Activated T-helper 1 cell treated with anti-CD3 and anti-CD28 coated beads, Interleukin-2, amount 50 U/mL, for 16 hours (primary cell): Measurements from ENCODE around the gene EXD3.
A peak's percentile ranks its signal among the peaks of the same experiment; 100 is the strongest.
"Not testable (repeated sequence)": the region's sequence is repeated elsewhere in the genome, so short reads cannot be mapped to it uniquely, and the experiment has no call there.

Experiments used
- DNase-seq, 2 donors: peaks; one replicate each; pipeline ENCODE4 v3.0.0-alpha.2; 2020; ENCODE audit warnings: low read depth in 1 of 2, low spot score in 1 of 2

EXD3 gene, protein sequence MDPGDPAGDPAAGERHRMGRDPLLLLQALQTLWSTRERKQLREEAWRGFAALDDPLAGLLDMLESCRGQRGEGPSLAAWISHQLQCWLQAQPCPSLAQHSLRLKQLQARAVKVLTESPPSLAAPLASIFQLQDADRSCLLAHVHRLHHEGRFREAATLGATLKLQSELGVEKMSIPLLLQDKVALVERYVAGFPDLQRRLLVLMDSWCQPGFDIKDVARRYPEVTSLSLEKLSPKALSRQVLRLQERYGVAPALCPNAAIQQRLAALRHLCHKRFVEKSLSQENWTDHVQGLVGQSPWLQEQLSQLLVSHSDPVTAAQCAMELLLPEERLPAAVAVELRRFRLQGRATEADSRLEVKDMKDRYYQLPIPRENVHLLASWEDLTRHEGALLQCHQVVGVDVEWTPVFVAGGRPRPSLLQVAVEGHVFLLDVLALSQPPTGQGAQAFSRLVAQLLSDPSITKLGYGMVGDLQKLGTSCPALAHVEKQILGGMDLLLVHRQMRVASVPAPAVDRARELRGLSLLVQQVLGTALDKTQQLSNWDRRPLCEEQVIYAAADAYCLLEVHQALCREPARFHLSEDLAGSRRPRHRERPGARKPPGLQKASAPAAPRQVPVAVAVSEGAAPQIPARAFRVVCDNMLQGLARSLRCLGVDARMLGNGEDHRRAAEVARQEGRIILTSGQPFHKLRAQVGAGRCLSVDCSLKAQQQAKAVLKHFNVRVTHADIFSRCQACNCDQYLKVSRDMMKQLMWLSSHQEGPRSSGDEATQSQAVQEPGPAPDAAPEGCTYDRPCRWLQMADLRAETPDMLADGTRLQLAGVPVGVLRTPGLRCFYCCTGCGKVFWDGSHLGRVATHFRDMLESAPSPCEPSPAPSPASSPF

DNA sequence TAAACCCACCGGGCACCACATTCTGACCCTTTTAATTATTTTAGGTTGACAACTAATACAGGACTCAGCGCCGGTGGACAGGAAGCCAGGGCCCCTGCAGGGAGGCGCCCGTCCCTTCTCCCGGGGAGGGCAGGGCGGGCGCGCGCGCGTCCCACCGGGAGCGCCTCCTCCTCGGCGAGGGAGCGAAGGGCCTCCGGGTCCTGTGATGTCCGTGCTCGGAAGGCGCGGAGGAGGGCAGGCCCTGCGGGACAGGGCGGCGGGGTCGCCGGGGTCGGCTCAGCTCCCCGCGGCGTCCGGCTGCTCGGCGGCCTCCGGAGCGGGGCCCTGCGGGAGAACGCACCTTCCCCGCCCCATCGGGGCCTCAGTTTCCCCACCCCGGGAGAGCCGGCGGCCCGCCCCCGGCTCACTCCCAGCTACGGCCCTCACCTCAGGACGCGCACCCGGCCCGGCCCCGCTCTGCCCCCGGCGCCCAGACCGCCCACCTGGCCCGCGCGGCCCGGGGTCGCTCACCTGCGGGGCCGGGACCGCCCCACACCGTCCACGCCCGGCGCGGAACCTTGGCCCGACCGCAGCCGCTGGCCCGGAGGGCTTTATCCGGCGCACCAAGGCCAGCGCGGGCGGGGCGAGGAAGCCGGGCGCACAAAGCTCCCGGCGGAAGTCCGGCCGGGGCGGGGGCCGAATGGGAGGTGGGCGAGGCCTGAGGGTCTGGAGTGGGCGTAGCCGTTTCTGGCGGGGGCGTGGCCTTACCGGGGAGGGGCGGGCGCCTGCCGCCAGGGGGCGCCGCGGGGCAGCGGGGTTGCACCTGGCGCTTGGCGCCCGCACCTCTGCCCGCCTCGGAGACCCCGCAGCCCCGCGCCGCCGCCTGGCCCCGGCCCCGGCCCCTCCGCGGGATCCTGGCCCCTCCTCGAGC, at the start of gene EXD3, which contains the start of gene NOXA1:
Gene EXD3, minus strand, starts transcription at position 559 of the 910 bp plus-strand sequence. CDS start 27,805 bp downstream, outside the sequence.
Gene NOXA1, plus strand, starts transcription at position 790 of the 910 bp plus-strand sequence. CDS start 137 bp downstream, outside the sequence.
- DNase-seq = peak; percentile 88 to 94

DNA sequence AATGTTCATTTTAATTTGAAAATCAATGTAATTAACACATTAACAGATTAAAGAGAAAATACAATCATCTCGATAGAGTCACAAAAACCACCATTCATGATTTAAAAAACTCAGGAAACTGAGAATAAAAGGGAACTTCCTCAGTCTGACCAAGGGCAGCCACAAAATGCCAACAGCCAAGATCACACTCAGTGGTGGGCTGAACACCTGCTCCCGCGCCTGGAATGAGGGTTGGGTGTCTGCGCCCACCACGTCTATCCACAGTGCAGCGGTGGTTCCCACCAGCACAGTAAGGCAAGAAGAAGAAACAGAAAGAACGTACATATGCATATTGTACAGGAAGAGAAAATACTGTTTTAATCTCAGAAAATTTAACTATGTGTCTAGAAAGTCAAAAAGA, 47.8 kb upstream of the EXD3 start:
- DNase-seq = no peak

DNA sequence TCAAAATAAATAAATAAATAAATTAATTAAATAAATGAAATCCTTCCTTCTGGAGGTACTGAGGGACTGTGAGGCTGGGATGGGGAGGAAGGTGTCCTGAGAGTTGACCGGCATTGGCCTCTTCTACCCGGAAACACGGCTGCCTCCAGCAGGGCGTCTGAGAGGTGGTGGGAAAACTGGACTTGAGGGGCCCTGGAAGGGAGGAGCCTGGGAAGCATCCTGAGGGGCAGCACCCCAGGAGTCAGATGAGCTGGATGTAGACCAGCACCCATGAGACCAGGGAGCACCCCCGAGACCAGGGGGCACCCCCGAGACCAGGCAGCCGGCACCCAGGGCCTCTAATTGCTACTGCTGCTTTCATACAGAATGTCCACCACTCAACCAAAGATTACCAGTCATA, 44.9 kb upstream of the EXD3 start:
- DNase-seq = no peak

DNA sequence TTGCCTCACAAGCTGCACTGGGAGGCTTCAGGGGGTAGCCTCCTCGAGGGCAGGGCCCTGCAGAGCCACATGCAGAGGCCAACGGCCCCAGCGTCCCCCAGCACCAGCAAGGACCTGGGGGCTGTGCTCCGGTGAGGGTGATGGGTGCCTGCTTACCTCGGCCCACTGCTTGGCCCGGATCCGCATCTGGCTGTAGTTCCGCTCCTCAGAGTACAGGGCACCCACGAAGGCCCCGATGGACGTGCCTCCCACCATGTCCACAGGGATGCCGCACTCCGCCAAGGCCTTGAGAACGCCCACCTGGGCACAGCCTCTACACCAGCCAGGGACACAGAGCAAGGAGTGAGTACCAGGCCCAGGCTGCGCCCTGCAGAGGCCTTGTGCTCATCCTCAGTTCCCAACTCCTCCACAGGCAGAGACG, 44.2 kb upstream of the EXD3 start:
- DNase-seq = no peak

DNA sequence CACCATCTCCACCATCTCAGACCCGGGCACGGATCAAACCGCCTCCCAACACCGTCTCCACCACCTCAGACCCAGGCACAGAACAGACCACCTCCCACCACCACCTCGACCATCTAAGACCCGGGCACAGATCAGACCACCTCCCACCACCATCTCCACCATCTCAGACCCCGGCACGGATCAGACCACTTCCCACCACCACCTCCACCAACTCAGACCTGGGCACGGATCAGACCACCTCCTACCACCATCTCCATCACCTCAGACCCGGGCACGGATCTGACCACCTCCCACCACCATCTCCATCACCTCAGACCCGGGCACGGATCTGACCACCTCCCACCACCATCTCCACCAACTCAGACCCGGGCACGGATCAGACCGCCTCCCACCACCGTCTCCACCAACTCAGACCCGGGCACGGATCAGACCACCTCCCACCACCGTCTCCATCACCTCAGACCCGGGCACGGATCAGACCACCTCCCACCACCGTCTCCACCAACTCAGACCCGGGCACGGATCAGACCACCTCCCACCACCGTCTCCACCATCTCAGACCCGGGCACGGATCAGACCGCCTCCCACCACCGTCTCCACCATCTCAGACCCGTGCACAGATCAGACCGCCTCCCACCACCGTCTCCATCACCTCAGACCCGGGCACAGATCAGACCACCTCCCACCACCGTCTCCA, 43.6 kb upstream of the EXD3 start:
- not testable (repeated sequence) for DNase-seq

DNA sequence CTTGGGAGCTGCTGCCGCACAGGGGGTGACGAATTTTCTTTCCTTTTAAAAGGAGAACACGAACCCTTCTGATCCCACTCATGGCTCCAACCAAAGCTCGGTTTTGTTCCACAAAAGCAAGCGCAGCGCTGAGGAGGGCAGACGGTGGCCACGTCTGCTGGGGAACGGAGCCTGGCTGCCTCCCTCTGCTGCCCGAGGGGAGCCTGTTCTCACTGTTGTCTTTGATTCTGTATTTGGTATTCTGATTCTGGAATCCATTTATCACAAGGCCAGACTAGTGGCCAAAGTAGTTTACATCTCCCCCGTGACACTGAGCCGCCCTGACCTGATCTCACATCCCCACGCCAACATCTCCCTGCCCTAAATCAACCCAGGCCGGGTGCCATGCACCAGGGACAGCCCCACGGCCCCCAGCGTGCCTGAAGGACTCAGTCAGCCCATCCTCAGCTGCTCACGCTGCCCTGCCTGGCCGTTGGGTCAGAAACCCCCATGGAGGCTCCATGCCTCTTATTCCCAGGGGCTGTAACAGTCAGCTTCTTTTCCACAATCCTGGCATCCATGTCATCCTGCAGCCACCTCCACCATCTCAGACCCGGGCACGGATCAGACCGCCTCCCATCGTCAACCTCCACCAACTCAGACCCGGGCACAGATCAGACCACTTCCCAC, 42.9 kb upstream of the EXD3 start:
- no peak for DNase-seq

DNA sequence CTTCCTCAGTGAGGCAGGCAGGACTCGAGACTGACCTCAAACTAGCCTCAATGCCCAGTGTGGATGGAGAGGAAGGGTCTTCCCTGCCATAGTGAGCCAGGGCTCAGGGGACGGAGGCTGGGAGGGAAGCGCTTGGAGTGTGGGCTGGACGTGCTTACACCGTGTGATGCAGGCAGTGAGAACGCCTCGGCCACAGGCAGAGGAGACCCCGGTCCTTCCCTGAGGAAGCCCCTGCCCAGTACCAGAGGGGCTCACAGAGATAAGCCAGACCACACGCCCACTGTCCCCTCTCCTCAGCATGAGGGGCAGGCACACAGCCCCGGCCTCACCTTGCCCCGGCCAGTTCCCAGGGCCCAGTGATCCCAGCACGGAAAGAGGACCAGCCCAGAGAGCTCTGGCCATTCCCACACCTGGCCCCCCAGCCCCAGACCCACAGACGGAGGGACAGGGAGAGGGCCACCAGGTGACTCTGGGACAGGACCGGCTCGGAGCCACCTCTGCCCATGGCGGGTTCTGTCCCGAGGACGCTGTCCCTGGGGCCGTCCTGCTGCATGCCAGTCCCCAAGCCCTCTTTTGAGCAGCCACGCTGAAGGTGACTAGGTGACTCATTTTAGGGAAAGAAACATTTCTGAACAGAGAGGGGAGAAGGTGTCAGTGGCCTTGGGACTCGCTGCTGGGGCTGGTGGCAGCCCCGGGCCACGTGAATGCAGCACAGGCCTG, 42.2 kb upstream of the EXD3 start:
- no peak for DNase-seq

DNA sequence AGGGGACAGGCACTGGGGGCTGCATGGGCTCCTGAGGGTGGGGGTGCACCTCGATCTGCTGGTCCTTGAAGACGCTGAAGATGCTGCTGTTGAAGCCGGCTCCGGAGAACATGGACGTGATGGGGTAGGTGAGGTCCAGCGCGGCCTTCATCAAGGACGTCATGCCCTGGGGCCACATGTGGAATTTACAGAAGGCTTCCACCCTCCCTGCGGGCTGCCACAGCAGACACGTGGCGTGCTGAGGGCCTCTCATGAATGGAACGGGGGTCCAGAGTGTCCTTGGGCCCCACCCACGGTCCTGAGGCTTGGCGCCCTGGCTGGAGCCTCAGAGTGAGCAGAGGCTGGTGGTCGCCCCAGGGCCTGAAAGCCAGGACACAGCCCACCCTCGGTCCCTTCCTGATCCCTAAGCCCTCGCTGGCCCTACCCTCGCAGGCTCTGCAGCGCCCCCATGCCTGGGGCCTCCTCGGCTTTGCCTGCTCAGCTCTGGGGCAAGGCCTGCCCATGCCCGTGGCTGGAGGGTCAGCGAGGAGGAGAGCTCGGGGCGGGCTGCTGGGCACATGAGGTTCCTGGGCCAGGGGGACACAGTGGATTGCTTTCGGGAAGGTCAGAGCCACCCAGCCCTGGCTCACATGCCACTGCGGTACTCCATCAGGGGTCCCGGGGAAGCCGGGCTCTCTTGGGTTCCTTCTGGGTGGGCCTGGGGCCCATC, 41.5 kb upstream of the EXD3 start:
- DNase-seq = no peak

DNA sequence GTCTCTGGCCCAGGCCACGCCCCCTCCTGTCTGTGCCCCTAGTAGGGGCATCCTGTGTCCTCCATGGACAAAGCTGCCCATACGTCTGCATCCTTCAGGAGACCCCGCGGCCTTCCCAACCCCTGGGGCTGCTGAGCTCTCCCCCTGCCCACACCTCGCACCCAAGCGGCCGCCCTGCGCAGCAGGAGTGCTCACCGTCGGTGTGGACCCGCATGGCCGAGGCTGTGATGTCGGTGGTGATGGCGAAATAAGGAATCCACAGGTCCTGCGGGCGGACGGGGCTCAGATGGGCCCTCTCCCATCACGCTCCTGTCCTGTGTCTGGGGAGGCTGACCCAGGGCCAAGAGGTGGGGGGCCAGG, 40.9 kb upstream of the EXD3 start:
- DNase-seq = no peak

DNA sequence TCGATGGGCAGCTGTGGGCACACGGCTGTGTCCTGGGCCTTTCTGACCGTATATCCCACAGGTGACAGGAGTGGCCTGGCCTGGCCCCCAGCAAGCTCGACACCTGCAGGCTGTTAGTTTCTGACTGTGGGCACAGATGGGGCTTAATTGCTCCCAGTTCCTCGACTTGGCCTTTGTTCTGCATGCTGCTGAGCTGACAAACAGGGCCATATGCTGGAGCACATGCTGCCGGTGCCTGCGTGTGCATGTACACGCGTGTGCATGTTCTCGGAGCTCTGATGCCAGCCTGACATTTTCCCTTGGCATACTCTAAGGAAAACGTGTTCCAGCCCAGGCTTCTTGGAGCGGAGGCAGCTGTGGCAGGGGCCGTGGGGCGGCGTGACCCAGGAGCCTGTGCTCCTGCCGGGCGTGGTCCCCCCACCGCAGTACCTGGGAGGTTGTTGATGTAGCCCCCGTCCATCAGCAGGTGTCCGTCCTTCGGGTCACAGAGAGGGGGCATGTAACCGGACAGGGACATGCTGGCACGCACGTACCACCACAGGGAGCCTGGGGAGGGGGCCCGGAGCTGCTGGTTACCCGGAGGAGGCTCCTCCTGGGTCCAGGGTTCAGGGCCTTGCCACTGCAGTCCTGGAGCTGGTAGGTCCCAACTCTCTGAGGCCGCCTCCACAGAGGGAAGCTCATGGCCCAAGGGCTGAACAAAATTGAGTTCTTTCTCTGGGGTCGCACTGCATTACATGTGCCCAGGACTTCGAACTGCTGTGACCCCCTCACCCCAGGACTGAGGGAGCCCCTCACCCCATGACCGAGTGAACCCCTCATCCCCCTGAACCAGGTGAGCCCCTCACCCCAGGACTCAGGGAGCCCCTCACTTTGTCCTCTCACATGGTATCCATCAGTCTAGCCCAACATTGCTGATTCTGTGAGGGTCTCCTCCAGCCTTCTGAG, 40.3 kb upstream of the EXD3 start:
- DNase-seq = no peak

DNA sequence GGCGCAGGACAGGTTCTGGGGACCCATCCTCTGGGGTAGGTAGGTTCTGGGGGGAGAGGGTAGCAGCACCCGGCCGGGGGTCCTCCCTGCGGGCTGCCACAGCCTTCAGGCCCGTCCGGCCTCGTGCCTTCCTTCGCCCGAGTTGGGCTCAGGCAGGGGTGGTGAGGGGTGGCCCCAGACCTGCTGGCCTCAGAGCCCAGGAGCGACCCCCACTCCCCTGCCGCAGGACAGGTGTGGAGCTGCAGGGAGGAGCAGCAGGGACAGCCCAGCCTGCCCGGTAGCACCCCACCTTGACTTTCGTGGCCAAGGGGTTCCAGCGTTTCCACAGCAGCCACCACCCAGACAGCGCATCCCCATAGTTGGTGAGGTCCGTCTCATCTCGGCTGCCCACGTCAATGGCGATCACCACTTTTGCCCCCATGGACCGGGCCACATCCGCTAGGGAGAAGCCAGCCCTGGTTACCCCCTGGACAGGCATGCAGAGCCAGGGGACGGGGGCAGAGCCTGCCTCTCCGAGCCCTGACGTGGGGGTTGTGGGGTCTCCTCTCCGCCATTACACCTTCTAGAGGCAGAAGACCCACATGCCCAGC, 39.5 kb upstream of the EXD3 start:
- DNase-seq = no peak

DNA sequence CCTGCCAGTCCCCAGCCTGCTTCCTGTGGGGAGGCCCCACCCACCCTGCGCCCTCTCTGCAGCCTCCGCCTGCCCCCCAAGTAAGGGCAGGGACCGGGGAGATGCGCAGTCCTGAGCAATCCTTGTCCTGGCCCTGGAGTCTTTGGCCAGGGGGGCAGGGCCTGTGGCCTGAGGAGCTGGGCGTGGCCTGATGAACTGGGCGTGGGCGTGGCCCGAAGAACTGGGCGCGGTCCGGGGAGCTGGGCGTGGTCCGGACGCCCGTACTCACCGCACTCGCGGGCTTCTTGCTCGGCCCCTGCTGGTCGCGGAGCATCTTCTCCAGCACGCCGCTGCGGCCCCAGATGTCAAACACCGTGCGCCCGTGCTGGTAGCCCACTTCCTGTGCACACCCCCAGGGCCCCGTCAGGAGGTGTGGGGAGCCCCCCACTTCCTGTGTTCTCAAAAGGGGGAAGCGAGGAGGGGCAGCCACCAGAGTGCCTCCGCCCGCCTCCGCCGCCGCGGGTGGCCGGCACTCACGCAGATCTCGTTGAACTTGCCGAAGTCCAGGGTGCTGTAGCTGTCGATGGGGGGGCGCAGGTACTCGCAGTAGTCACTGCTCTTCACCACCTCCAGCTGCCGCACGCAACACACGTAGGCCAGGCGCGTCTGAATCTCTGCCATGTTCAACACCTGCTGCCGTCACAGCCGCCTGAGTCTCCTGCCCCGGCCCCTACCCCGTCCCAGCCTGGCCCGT, 38.9 kb upstream of the EXD3 start:
- peak; percentile 46 to 53 for DNase-seq

DNA sequence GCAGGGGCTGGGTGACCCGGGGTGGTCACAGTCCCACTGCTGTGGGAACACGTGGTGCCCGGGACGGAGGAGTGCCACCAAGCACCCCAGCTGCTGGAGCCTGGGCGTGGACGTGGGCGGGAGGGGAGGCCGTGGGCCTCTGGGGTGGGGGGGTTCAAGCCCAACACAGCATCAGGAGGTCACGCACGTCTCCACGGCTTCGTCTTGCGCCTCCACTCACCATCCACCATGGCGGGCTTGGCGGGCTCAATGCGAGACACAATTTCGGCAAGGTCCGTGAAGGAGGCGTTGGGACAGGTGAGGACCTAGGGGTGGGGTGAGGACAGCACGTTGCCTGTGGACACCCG, 38.3 kb upstream of the EXD3 start:
- no peak for DNase-seq

DNA sequence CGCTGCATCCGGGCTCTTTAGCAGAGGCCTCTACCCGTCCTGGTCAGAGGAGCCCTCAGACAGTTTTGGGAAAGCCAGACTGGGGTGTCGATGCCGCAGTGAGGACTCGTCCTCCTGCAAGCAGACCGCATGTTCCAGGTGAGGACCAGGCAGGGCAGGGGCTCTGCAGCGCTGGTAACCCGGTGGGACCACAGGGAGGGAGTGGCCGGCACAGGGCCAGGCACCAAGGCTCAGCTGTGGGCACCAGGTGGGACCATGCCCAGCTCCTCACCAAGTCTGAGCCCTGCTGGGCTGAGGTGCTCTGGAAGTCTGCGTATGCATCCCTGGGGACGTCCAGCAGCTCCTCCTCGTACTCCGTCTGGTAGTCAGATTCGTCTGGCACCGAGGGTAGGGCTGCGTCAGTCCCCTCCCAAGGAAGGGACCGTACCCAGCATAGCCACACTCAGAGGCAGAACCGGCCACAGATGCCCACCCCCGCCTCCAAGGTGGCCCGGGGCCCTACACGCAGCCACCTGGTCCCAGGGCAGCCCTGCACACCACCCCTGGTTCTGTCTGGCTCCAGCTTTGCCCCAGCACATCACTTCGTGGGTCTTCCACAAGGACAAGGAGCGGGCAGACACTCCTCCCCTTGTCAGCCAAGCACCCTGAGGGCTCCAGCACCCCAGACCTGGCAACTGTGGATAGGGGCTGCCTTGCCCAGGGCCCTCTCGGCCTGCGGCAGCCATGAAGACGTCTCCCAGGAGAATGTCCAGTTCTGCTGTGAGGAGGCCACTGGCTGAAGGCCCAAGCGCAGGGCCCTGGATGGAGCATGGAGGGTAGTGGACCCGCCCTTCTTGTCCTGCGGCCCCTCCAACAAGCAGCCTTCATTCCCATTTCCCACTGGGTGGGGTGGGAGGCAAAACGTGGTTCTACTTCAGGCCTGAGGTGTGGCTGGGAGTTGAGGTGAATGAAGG, 37.7 kb upstream of the EXD3 start:
- DNase-seq = no peak

DNA sequence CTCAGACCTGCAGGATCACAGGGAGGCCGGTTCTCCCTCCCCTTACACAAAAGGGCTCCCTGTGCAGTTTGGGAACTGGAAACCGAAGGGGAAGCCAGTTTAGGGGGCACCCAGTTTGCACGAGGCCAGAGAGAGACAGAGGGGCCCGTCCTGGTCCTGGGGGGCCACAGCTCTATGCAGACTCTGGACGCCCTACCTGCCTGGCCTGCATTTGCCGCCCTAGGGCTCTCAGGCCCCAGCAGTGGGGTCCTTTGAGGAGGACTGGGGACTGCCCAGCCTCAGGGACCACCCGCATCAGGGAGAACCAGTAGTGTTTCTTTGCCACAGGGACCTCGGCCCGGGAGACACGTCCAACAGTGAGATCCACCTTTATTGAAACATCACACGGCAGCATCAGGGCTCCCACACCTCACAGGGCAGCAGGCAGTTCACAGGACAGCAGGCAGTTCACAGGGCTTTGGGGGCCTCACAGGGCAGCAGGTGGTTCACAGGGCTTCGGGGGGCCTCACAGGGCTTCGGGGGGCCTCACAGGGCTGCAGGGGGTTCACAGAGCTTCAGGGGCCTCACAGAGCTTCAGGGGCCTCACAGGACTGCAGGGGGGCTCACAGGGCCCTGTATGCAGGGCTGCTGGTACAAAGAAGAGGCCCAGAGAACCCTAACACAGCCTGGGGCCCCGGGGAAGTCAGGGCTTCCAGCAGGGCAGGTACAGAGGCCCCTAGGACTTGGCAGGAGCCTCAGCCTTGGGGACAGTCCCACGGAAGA, 36.8 kb upstream of the EXD3 start:
- no peak for DNase-seq
